ENCODE results near the gene EML6.

EML6 gene

DNA sequence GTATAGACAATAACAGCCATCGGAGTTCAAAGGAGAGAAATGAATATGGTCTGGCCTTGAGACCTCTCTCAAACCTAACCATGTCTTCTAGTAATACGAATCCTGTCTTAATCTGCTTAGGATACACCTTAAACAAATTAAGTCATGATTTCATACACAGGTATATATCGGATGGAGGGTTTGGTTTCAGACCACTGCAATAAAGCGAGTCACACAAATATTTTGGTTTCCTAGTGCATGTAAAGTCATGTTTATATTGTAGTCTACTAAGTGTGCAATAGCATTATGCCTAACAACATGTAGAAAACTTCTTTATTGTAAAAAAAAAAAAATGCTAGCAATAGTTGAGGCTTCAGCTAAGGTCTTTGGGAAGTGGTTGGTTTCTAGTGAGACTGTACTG lies 73.8 kb downstream of the EML6 start:
- H3K36me3 ChIP-seq (ENCODE audit: insufficient read depth, low read length), result no peaks in the 10 kb centered on the region
- no peaks in the 10 kb centered on the region for H3K79me2 ChIP-seq (ENCODE audit: insufficient read depth, low read length)
- no peak for TF ChIP-seq CTCF (conservative IDR thresholded peaks at IDR 0.05; ENCODE audit: low read length)
- no peak for TF ChIP-seq EZH2phosphoT487 (IDR thresholded peaks at IDR 0.05; ENCODE audit: borderline replicate concordance)
- H3K27me3 ChIP-seq (ENCODE audit: insufficient read depth, low read length, poor library complexity, severe bottlenecking), result no peaks in the 10 kb centered on the region
- H3K9ac ChIP-seq (ENCODE audit: low read depth, low read length, poor library complexity, severe bottlenecking), result no peak overlapping the region
- no peaks in the 10 kb centered on the region for H3K9me3 ChIP-seq (ENCODE audit: insufficient read depth, low read depth, low read length)
- H3K4me2 ChIP-seq (ENCODE audit: low read depth, low read length, poor library complexity, severe bottlenecking), result no peak overlapping the region
- H2AFZ ChIP-seq (ENCODE audit: low read length), result no peak overlapping the region
- H3K4me3 ChIP-seq (ENCODE audit: low read length, poor library complexity, severe bottlenecking), result no peak overlapping the region
- no peaks in the 10 kb centered on the region for H3F3A ChIP-seq (ENCODE audit: low read depth)
- no peaks in the 10 kb centered on the region for H4K20me1 ChIP-seq (ENCODE audit: insufficient read depth, low read length, poor library complexity, severe bottlenecking)
- H3K9me2 ChIP-seq (replicated peaks; ENCODE audit: low read depth, low read length), result no peaks in the 10 kb centered on the region
- no peaks in the 10 kb centered on the region for H3K4me1 ChIP-seq (ENCODE audit: insufficient read depth, low read length, poor library complexity, severe bottlenecking)

- Histone ChIP-seq H3K36me3 (ENCODE audit: insufficient read depth, low read length) (no peaks in the 10 kb centered on the region), H3K27me3 (ENCODE audit: insufficient read depth, low read length, poor library complexity, severe bottlenecking) (no peaks in the 10 kb centered on the region), H3K9me2 (replicated peaks; ENCODE audit: low read depth, low read length) (no peaks in the 10 kb centered on the region), H3K79me2 (ENCODE audit: insufficient read depth, low read length) (no peaks in the 10 kb centered on the region), H3K4me1 (ENCODE audit: insufficient read depth, low read length, poor library complexity, severe bottlenecking) (peaks cover 11% of the 10 kb centered on the region), H3F3A (ENCODE audit: low read depth) (no peaks in the 10 kb centered on the region), H3K4me3 (ENCODE audit: low read length, poor library complexity, severe bottlenecking) (no peak overlapping the region), H3K4me2 (ENCODE audit: low read depth, low read length, poor library complexity, severe bottlenecking) (no peak overlapping the region), H4K20me1 (ENCODE audit: insufficient read depth, low read length, poor library complexity, severe bottlenecking) (no peaks in the 10 kb centered on the region), H3K9ac (ENCODE audit: low read depth, low read length, poor library complexity, severe bottlenecking) (no peak overlapping the region), H3K9me3 (ENCODE audit: insufficient read depth, low read depth, low read length) (no peaks in the 10 kb centered on the region), H2AFZ (ENCODE audit: low read length) (no peak overlapping the region)
- no peak for TF ChIP-seq CTCF (conservative IDR thresholded peaks at IDR 0.05; ENCODE audit: low read length)
- TF ChIP-seq EZH2phosphoT487 (IDR thresholded peaks at IDR 0.05; ENCODE audit: borderline replicate concordance), result no peak
Observed at GRCh38 chr2:54801352-54801751, 77.9 kb downstream of the EML6 start.

DNA sequence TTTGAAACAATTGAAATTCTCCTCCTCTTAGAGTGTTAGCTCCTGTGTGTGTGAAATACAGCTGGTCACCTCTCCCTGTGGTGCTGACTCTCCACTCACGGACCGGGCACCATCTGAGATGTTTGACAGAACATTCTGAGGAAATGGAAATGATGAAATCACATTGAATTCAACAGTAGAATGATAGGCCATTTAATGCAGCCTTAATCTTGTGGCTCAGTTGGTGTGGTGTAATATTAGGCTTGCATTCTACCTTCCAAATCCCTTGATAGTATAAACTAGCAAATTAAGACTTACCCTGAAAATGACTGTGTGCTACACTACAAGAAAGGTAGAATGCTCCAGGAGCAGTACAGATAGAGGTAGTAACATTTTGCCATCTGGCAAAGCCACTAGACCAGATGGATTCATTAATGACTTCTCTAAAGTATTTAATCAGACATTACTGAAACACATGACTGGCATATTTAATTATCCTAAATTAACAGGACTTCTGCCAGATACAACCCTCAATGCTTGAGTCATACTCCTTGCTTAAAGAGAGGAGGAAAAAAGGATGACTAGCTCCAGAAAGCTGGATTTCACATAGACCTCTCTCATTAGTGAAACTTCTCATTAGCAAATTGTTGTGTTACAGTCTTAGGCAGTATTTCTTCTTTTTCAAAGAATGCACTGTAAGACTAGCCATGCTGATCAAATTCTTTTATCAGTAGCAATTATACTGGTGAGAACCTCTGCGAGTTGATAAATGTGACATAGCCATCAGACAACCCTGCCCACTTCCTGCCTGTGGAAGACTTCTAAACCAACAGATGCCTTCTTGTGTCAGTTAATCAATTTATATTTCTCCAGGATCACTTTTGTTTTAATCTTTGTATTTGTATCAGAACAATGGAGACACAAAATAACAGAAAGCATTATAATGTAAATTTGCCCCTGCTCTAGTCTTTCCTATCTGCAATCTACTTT lies 80.6 kb downstream of the EML6 start:
- H3K9me3 ChIP-seq (ENCODE audit: insufficient read depth, low read depth, low read length), result no peaks in the 10 kb centered on the region
- no peaks in the 10 kb centered on the region for H3K9me2 ChIP-seq (replicated peaks; ENCODE audit: low read depth, low read length)
- H3F3A ChIP-seq (ENCODE audit: low read depth), result no peaks in the 10 kb centered on the region
- H3K4me2 ChIP-seq (ENCODE audit: low read depth, low read length, poor library complexity, severe bottlenecking), result peak overlapping the region; percentile 13
- no peak overlapping the region for H3K4me3 ChIP-seq (ENCODE audit: low read length, poor library complexity, severe bottlenecking)
- TF ChIP-seq EZH2phosphoT487 (IDR thresholded peaks at IDR 0.05; ENCODE audit: borderline replicate concordance) (no peak), CTCF (conservative IDR thresholded peaks at IDR 0.05; ENCODE audit: low read length) (no peak)
- no peaks in the 10 kb centered on the region for H3K79me2 ChIP-seq (ENCODE audit: insufficient read depth, low read length)
- H2AFZ ChIP-seq (ENCODE audit: low read length), result peak overlapping the region; percentile 11; the same call in 1 of the 2 replicates
- H3K36me3 ChIP-seq (ENCODE audit: insufficient read depth, low read length), result no peaks in the 10 kb centered on the region
- H4K20me1 ChIP-seq (ENCODE audit: insufficient read depth, low read length, poor library complexity, severe bottlenecking), result no peaks in the 10 kb centered on the region
- H3K27me3 ChIP-seq (ENCODE audit: insufficient read depth, low read length, poor library complexity, severe bottlenecking), result no peaks in the 10 kb centered on the region
- peaks cover 11% of the 10 kb centered on the region for H3K4me1 ChIP-seq (ENCODE audit: insufficient read depth, low read length, poor library complexity, severe bottlenecking)
- no peak overlapping the region for H3K9ac ChIP-seq (ENCODE audit: low read depth, low read length, poor library complexity, severe bottlenecking)
